OCI-LY7 (cell line): ENCODE data around the gene NLRP13. TPM values are rescaled to one million over a fixed set of nuclear protein-coding genes. Genes with fewer than 3 reads are reported as not detected.

Source experiments
- Bru-seq: library from RNA; stranded (reverse); fragments of 400-500 nt; gene quantifications from one replicate; lab custom pipeline; 2021; lab: Mats Ljungman, UMichigan
- BruChase-seq, 2 experiments: library from RNA; stranded (reverse); fragments of 400-500 nt; gene quantifications; one replicate each; lab custom pipeline; 2021; lab: Mats Ljungman, UMichigan
- BruUV-seq: library from RNA; stranded (reverse); fragments of 400-500 nt; replicated peaks from 2 replicates; lab custom pipeline; 2021; lab: Mats Ljungman, UMichigan
- CTCF ChIA-PET: fragments of 300-600 bp; sonication (Branson Sonifier 250); formaldehyde crosslinking; loops from one replicate; lab custom pipeline; 2022; ENCODE audit warnings: antibody characterized with exemption; ENCODE audit not compliant: unreplicated experiment; lab: Charles Lee
- POLR2A ChIA-PET: fragments of 300-600 bp; sonication (Branson Sonifier 250); formaldehyde crosslinking; loops from one replicate; lab custom pipeline; 2022; ENCODE audit warnings: antibody characterized with exemption; lab: Charles Lee
- DNase-seq: peaks from one replicate; pipeline ENCODE4 v3.0.0-alpha.2; 2015; ENCODE audit warnings: low spot score
- H2AFZ ChIP-seq: fragments of 200-600 bp; sonication (generic), shearing (Covaris generic); 2 replicates; pipeline ENCODE4 v1.6.1; 2014; ENCODE audit warnings: mild to moderate bottlenecking, antibody characterized with exemption, low read length, moderate library complexity
- H3K27ac ChIP-seq: fragments of 200-600 bp; sonication (generic); 2 replicates; pipeline ENCODE4 v1.5.1; 2014; ENCODE audit warnings: mixed run types, low read depth, mild to moderate bottlenecking, moderate library complexity, low read length, inconsistent platforms; ENCODE audit not compliant: poor library complexity, severe bottlenecking
- H3K36me3 ChIP-seq: fragments of 200-600 bp; sonication (generic); 2 replicates; pipeline ENCODE4 v1.6.1; 2014; ENCODE audit warnings: mild to moderate bottlenecking, antibody characterized with exemption, low read length, moderate library complexity, mixed read lengths; ENCODE audit not compliant: insufficient read depth
- H3K4me1 ChIP-seq: fragments of 200-600 bp; sonication (generic); 2 replicates; pipeline ENCODE4 v1.5.1; 2014; ENCODE audit warnings: mild to moderate bottlenecking, low read length; ENCODE audit not compliant: insufficient read depth, poor library complexity, severe bottlenecking
- H3K4me2 ChIP-seq: fragments of 200-600 bp; sonication (generic); 2 replicates; pipeline ENCODE4 v1.6.1; 2014; ENCODE audit warnings: mild to moderate bottlenecking, low read length
- H3K4me3 ChIP-seq: fragments of 200-600 bp; sonication (generic); 2 replicates; pipeline ENCODE4 v1.5.1; 2014; ENCODE audit warnings: mild to moderate bottlenecking, low read depth, low read length; ENCODE audit not compliant: poor library complexity, severe bottlenecking
- H3K79me2 ChIP-seq: fragments of 200-600 bp; sonication (generic); 2 replicates; pipeline ENCODE4 v1.6.1; 2016; ENCODE audit warnings: low read depth, mild to moderate bottlenecking, low read length, moderate library complexity, mixed read lengths; ENCODE audit not compliant: insufficient read depth
- H3K9me2 ChIP-seq: fragments of 200-600 bp; sonication (generic); 2 replicates; pipeline ENCODE4 v1.6.1; 2016; ENCODE audit warnings: mild to moderate bottlenecking, low read length, mixed read lengths; ENCODE audit not compliant: insufficient read depth
- H3K9me3 ChIP-seq: fragments of 200-600 bp; sonication (generic); 2 replicates; pipeline ENCODE4 v1.6.1; 2014; ENCODE audit warnings: mild to moderate bottlenecking, mixed run types, low read length, mixed read lengths
- H4K20me1 ChIP-seq: fragments of 200-600 bp; sonication (generic); 2 replicates; pipeline ENCODE4 v1.6.1; 2014; ENCODE audit warnings: mild to moderate bottlenecking, antibody characterized with exemption, low read length, moderate library complexity, mixed read lengths; ENCODE audit not compliant: insufficient read depth
- EZH2phosphoT487 ChIP-seq: fragments of 200-600 bp; sonication (generic); IDR thresholded peaks from 2 replicates; pipeline ENCODE4 v1.6.1; 2018; ENCODE audit warnings: low read depth, borderline replicate concordance, mild to moderate bottlenecking, mixed run types, antibody characterized with exemption, low read length, moderate library complexity, mixed read lengths
- intact Hi-C: fragments of 100-400 bp; cut with micrococcal nuclease; formaldehyde crosslinking; loops from one replicate; pipeline ENCODE4 v1.10.0; 2022; ENCODE audit not compliant: unreplicated experiment
- long read RNA-seq: library from polyadenylated mRNA; stranded (forward); transcript quantifications from one replicate; pipeline ENCODE4 v2.0.0, GENCODE V29; 2022
- total RNA-seq, 2 experiments: library from RNA; depleted of rRNA in 1 of 2; stranded (reverse); fragments of >200 nt in 1 of 2; shearing (Covaris generic) in 1 of 2; gene quantifications; 2 replicates each; pipeline ENCODE4 v1.2.3, GENCODE V29; 2014 to 2022
- TF ChIP-seq, protein P1 (sequence below): fragments of 200-600 bp; sonication (generic); conservative IDR thresholded peaks from 2 replicates; pipeline ENCODE4 v1.5.1; 2014; ENCODE audit warnings: mild to moderate bottlenecking, antibody characterized with exemption, low read length, moderate library complexity, mixed read lengths

Gene NLRP13, protein sequence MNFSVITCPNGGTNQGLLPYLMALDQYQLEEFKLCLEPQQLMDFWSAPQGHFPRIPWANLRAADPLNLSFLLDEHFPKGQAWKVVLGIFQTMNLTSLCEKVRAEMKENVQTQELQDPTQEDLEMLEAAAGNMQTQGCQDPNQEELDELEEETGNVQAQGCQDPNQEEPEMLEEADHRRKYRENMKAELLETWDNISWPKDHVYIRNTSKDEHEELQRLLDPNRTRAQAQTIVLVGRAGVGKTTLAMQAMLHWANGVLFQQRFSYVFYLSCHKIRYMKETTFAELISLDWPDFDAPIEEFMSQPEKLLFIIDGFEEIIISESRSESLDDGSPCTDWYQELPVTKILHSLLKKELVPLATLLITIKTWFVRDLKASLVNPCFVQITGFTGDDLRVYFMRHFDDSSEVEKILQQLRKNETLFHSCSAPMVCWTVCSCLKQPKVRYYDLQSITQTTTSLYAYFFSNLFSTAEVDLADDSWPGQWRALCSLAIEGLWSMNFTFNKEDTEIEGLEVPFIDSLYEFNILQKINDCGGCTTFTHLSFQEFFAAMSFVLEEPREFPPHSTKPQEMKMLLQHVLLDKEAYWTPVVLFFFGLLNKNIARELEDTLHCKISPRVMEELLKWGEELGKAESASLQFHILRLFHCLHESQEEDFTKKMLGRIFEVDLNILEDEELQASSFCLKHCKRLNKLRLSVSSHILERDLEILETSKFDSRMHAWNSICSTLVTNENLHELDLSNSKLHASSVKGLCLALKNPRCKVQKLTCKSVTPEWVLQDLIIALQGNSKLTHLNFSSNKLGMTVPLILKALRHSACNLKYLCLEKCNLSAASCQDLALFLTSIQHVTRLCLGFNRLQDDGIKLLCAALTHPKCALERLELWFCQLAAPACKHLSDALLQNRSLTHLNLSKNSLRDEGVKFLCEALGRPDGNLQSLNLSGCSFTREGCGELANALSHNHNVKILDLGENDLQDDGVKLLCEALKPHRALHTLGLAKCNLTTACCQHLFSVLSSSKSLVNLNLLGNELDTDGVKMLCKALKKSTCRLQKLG
- total RNA-seq (2014; rRNA removed; shearing (Covaris generic)) (not detected in 2 replicates), total RNA-seq (2022) (not detected in 2 replicates), Bru-seq, nascent RNA (not detected), BruChase-seq, experiment 1, labeled RNA remaining after a 6-hour chase (not detected), BruChase-seq, experiment 2, labeled RNA remaining after a 2-hour chase (not detected)
- long read RNA-seq, result 0 reads

DNA sequence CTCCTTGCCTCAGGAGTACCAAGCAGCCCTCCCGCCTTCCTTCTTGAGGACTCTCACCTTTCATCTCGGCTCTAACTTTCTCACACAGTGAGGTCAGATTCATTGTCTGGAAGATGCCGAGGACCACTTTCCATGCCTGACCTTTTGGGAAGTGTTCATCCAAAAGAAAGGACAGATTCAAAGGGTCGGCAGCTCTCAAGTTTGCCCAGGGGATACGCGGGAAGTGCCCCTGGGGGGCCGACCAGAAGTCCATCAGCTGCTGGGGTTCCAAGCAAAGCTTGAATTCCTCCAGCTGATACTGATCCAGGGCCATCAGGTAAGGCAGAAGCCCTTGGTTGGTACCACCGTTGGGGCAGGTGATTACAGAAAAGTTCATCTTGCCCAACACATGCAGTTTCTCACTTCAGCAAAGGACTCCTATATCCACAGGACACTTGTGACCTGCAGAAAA, at the start of gene NLRP13:
TSS of gene NLRP13 (minus strand) at position 401 of the 451 bp plus-strand sequence. CDS start at position 376, 25 bp downstream.
- H3K4me2 ChIP-seq, result no peak within 1 kb of the TSS
- intact Hi-C loops, result no loop called here
- no TSS peak for BruUV-seq
- no peaks in the 10 kb centered on the region for H3K9me3 ChIP-seq
- ChIA-PET POLR2A (no interaction called here), CTCF (no interaction called here)
- no peak within 1 kb of the TSS for H3K4me3 ChIP-seq
- TF ChIP-seq, protein P1, sequence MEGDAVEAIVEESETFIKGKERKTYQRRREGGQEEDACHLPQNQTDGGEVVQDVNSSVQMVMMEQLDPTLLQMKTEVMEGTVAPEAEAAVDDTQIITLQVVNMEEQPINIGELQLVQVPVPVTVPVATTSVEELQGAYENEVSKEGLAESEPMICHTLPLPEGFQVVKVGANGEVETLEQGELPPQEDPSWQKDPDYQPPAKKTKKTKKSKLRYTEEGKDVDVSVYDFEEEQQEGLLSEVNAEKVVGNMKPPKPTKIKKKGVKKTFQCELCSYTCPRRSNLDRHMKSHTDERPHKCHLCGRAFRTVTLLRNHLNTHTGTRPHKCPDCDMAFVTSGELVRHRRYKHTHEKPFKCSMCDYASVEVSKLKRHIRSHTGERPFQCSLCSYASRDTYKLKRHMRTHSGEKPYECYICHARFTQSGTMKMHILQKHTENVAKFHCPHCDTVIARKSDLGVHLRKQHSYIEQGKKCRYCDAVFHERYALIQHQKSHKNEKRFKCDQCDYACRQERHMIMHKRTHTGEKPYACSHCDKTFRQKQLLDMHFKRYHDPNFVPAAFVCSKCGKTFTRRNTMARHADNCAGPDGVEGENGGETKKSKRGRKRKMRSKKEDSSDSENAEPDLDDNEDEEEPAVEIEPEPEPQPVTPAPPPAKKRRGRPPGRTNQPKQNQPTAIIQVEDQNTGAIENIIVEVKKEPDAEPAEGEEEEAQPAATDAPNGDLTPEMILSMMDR, result no peak
- no peak for TF ChIP-seq EZH2phosphoT487
- H4K20me1 ChIP-seq, result no peaks in the 10 kb centered on the region
- no peak for DNase-seq
- H3K27ac ChIP-seq, result no peak within 1 kb of the TSS
- H3K4me1 ChIP-seq, result no peaks in the 10 kb centered on the region
- no peaks in the 10 kb centered on the region for H3K9me2 ChIP-seq
- H3K79me2 ChIP-seq, result no peaks in the 10 kb centered on the region
- no peak within 1 kb of the TSS for H2AFZ ChIP-seq
- H3K36me3 ChIP-seq, result no peaks in the 10 kb centered on the region

DNA sequence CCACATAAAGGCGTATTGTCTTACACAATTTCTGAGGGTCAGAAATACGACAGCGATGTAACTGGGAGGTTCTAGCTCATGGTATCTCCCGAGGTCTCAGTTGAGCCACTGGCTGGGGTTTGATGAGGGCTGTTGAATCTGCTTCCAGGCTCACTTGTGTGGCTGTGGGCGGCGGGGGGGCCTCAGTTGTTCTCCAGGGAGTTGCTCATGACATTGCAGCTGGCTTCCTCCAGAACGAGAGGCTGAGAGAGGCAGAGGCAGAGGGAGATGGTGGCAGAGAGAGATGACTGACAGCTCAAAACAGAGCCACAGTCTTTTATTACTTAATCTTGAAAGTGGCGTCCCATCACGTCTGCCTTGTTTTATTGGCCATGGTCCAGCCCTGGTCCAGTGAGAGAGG, 48.3 kb upstream of the NLRP13 start:
- H3K4me2 ChIP-seq, result no peak overlapping the region
- no peaks in the 10 kb centered on the region for H3K9me3 ChIP-seq
- CTCF ChIA-PET, result no interaction called here
- no peak overlapping the region for H2AFZ ChIP-seq
- intact Hi-C loops, result no loop called here
- no peaks in the 10 kb centered on the region for H3K4me1 ChIP-seq
- H3K4me3 ChIP-seq, result no peak overlapping the region
- no TSS peak for BruUV-seq
- H4K20me1 ChIP-seq, result no peaks in the 10 kb centered on the region
- DNase-seq, result no peak
- TF ChIP-seq, protein P1, result no peak
- no peak for TF ChIP-seq EZH2phosphoT487
- H3K79me2 ChIP-seq, result no peaks in the 10 kb centered on the region
- POLR2A ChIA-PET, result no interaction called here
- no peak overlapping the region for H3K27ac ChIP-seq
- H3K36me3 ChIP-seq, result no peaks in the 10 kb centered on the region
- no peaks in the 10 kb centered on the region for H3K9me2 ChIP-seq
